GM18508 (cell line): ENCODE measurements around the gene TASP1.
"Not testable (repeated sequence)": the region's sequence is repeated elsewhere in the genome, so short reads cannot be mapped to it uniquely, and the experiment has no call there.

Experiments used
- ATAC-seq: cut with Tn5 transposase; IDR thresholded peaks from one replicate; pipeline ENCODE4 v1.9.1; 2021; ENCODE audit warnings: moderate number of reproducible peaks; ENCODE audit not compliant: insufficient read depth, unreplicated experiment

The TASP1 gene

GRCh38 chr20:13358936-13359335 lies 279.8 kb downstream of the TASP1 start:
- not testable (repeated sequence) for ATAC-seq

- not testable (repeated sequence) for ATAC-seq
These were observed 280.9 kb downstream of the TASP1 start for GRCh38 chr20:13357782-13358181.

- ATAC-seq = peak; percentile 72
These were observed 282.1 kb downstream of the TASP1 start for GRCh38 chr20:13356591-13356990.

- no peak for ATAC-seq
These were observed 282.7 kb downstream of the TASP1 start for GRCh38 chr20:13355941-13356486.

- ATAC-seq = no peak
These were observed 283.3 kb downstream of the TASP1 start for GRCh38 chr20:13355411-13355810.

- ATAC-seq = no peak
These were observed 285.3 kb downstream of the TASP1 start for GRCh38 chr20:13353261-13353945.

GRCh38 chr20:13349235-13349604 lies 289.5 kb downstream of the TASP1 start:
- no peak for ATAC-seq

GRCh38 chr20:13348311-13349234 lies 290.2 kb downstream of the TASP1 start:
- no peak for ATAC-seq

GRCh38 chr20:13344671-13345070 lies 294.1 kb downstream of the TASP1 start:
- ATAC-seq = no peak

- ATAC-seq = no peak
These were observed 296.1 kb downstream of the TASP1 start for GRCh38 chr20:13342469-13343242.

- ATAC-seq = no peak
These were observed 296.9 kb downstream of the TASP1 start for GRCh38 chr20:13341737-13342393.

GRCh38 chr20:13340088-13340487 lies 298.6 kb downstream of the TASP1 start:
- no peak for ATAC-seq
